Stimulated activated CD4-positive, alpha-beta T cell treated with anti-CD3 and anti-CD28 coated beads, Interleukin-12 subunit alpha, Interleukin-12 subunit beta, amount 100 ng/mL, for 4 hours (primary cell): ENCODE data around the gene HSP90B1.

Source experiments
- DNase-seq: peaks from one replicate; pipeline ENCODE4 v3.0.0-alpha.2; 2020

HSP90B1 gene

GRCh38 chr12:103930034-103930786 lies at the start of gene HSP90B1:
Gene HSP90B1 (plus strand): TSS chr12:103930410. CDS start chr12:103930516, 106 bp downstream.
- peak; percentile 99 for DNase-seq

DNA sequence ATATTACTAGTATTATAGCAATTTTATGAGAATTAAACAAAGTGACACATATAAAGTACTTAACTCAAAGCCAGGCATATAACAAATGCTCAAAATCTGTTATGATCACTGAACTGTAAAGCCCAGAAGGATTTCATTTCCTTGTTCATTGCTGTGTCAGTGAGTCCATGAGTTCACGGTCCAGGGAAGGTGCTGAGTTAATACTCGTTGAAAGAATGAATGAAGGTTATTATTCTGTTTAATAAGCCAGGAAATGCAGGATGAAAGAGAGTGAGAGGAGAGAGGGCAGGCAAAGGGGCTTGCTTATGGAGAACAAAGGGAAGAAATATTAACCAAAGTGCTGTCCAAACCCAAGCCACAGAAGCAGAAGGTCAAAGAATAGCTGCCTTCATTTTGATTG lies 48.9 kb upstream of the HSP90B1 start:
- DNase-seq, result no peak

GRCh38 chr12:103882861-103883596 lies 47.2 kb upstream of the HSP90B1 start:
- no peak for DNase-seq

GRCh38 chr12:103883908-103884307 lies 46.3 kb upstream of the HSP90B1 start:
- DNase-seq, result no peak

- DNase-seq, result peak; percentile 18
These were observed 45.9 kb upstream of the HSP90B1 start for GRCh38 chr12:103884316-103884715.

GRCh38 chr12:103886195-103886797 lies 43.9 kb upstream of the HSP90B1 start:
- DNase-seq, result no peak

DNA sequence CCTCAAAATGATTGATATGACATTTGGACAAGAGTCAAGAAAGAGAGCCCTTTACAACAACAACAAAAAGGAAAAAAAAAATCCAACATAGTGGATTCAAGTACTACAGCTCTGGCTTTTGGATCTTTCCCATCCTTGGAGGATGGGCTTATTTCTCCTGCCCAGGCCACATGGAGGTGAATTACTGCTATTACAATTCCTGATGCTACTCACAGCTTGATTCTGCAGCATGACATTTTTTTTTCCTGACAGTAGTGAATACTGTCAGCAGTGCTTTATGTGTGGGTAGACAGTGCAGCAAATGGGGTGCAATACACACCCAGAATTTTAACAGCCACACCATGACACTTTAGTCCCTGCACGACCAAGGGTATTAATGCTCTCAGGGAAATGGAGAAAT lies 42.5 kb upstream of the HSP90B1 start:
- DNase-seq, result no peak

- DNase-seq, result no peak
These were observed 32.9 kb upstream of the HSP90B1 start for GRCh38 chr12:103897316-103897715.

GRCh38 chr12:103901518-103902173 lies 28.6 kb upstream of the HSP90B1 start:
- peak; percentile 4 for DNase-seq

DNA sequence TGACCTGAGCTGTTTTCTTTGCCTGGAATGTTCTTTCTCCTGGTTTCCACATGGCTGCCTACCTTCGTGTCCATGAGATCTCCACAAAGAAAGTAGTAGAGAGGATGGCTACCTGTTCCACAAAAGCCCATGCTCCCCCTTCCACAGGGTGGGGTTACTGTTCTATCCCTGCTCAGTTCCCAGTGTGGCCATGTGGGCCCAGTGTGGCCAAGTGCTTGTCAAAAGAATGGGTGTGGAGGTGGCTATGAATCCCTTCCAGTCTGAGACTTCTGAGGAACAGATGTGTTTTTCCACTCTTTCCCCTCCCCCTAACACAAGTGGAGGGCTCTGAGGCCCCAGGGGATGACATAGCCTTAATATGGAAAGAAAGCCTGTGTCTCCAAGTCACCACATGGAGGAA lies 26.2 kb upstream of the HSP90B1 start:
- no peak for DNase-seq

DNA sequence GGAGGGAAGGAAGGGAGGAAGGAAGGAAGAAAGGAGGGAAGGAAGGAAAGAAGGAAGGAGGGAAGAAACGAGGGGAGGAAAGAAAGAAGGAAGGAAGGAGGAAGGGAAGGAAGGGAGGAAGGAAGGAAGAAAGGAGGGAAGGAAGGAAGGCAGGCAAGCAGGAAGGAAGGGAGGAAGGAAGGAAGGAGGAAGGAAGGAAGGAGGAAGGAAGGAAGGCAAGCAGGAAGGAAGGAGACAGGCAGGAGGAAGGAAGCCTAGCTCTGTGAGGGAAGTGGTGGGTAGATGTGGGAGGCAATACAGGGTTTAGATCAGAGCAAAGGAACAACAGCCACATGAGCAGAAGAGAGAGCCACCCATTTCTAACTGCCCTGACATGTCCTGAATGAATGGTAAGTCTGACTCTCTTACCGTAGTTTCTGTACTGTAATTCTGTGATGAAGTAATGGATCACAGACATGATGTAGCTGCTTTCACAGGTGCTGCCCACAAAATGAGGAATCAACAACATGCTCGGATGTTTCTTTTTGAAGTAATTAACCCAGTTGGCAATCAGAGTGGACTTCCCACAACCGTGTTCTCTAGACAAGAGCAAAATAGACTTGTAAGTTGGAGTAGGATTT lies 24.4 kb upstream of the HSP90B1 start:
- DNase-seq, result no peak

DNA sequence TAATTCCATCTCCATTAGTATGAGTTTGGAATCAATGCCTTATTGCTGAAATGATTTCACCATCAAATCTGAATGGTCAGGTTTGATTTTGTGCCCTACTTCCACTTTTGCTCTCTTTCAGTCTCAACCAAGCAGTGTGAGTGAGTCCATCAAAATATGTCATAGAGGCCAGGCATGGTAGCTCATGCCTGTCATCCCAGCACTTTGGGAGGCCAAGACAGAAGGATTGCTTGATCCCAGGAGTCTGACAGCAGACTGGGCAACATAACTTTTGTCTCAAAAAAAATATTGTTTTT lies 22.0 kb upstream of the HSP90B1 start:
- DNase-seq, result no peak

GRCh38 chr12:103908877-103909276 lies 21.3 kb upstream of the HSP90B1 start:
- no peak for DNase-seq

GRCh38 chr12:103909811-103910210 lies 20.4 kb upstream of the HSP90B1 start:
- DNase-seq, result no peak

GRCh38 chr12:103912069-103912468 lies 18.1 kb upstream of the HSP90B1 start:
- no peak for DNase-seq

- DNase-seq, result no peak
These were observed 17.1 kb upstream of the HSP90B1 start for GRCh38 chr12:103913100-103913499.

DNA sequence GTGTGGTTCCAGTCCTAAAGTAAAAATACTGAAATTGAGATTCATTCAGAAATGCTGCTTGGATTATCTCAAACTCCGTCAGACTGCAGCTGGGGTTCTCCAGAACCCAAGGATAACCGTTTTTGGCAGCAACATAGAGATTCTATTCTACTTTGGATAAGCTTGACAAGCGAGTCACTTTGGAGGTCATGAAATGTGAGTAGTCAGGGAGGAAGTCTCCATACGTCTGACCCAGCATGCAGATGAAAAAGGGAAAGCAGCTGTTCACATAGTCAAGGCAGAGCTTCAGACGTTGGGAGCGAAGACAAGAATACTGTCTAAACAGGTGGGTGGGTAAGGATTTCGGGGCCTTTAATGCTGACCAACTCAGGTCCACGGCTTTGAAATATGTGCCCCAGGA lies 14.9 kb upstream of the HSP90B1 start:
- DNase-seq, result no peak

DNA sequence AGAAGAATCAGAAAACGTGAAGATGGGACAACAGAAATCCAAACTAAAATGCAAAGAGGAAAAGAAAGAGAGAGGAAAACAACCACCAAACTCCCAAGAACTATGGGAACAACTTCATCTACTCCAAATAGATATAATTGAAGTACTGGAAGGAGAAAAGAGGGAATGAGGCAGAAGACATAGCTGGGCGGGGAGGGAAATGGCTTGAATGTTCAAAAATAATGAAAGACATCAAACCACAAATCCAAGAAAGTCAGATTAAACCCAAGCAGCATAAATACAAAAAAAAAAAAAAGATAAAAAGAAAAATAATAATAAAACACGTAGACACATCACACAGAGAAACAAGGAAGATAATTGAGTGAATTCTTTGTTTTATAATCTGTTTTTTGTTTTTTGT lies 12.3 kb upstream of the HSP90B1 start:
- no peak for DNase-seq

- DNase-seq, result peak; percentile 17
These were observed 5.2 kb upstream of the HSP90B1 start for GRCh38 chr12:103924761-103925641.

DNA sequence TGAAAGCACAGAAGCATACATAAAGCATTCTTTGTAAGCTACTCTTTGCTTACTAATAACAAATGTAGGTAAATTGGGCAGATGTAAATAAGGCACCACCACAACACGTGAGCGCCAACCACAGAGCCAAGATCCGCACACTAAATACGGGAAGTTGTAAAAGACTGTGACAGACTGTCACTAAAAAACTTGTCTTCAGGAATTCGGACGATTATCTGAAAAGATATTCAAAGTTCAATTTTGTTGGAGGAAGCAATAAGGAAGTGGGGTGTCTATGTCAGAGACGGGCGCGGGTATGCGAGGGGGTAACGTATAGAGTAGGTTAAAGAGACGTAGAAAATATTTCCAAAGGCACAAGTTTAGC lies 1.5 kb upstream of the HSP90B1 start:
- peak; percentile 17 for DNase-seq

GRCh38 chr12:103929046-103929783 lies 995 bp upstream of the HSP90B1 start:
- peak; percentile 65 for DNase-seq

GRCh38 chr12:103929784-103930033 lies 501 bp upstream of the HSP90B1 start:
- DNase-seq, result no peak
